NCI-H345 treated with DMSO at 0.1 percent for 48 hours (cell line): ENCODE measurements around the gene STARD5.
"Not testable (repeated sequence)": the region's sequence is repeated elsewhere in the genome, so short reads cannot be mapped to it uniquely, and the experiment has no call there.

ENCODE experiments used
- DNase-seq: peaks from one replicate; lab custom pipeline; 2025; ENCODE audit not compliant: unreplicated experiment; lab: John Stamatoyannopoulos, UW

Gene STARD5

GRCh38 chr15:81337713-81338157, 13.8 kb upstream of the STARD5 start:
- DNase-seq: no peak

- no peak for DNase-seq
These were observed 13.3 kb upstream of the STARD5 start for GRCh38 chr15:81337241-81337640.

DNA sequence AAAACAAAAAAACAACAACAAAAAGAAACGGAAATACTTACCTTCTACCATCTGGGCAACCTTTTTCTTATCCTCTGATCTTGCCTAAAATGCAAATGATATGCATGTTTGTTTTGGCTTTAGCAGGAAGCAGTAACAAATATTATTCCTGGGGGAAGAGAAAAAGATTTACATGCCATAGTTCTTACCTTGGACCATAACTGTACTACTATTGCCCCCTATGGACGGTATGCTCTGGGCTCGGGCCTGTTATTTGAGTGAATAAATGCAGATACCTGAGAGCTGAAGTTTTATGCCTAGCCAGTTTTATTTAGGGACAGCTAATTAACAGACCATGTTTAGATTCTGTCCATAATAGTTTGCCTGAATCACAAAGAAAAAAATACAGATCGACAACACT, 12.6 kb upstream of the STARD5 start:
- no peak for DNase-seq

GRCh38 chr15:81335631-81336030, 11.7 kb upstream of the STARD5 start:
- no peak for DNase-seq

DNA sequence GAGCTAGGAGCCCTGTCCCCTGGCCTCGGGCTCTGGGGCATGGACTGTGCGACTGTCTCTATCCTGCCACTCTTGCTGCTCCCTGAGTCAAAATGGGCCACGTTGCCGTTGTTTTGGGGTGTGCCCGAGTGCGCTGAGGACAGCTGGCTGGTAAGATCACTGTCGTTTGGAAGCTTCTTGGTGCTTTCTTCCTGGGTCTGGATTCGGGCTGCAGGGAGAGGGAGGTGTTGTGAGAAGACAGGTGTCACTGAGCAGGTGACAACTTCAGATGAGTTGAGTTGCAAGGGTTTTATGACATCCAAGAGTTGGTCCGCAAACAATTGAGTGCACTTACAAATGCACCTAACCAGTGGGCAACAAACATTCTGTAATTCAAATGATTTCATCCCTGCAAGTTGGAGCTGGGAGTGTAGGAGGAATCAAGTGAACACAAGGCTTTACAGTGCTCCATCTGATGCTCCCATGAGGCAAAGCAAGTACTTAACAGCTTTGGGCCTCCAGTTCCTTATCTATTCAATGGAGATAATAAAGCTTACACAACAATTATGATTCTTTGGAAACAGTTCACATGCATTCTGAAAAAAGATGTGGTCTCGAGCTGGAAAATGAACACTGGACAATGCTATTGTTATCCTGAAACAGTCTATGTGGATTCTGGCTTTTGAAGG, 11.0 kb upstream of the STARD5 start:
- peak; percentile 71 for DNase-seq

GRCh38 chr15:81333363-81333762, 9.4 kb upstream of the STARD5 start:
- no peak for DNase-seq

DNA sequence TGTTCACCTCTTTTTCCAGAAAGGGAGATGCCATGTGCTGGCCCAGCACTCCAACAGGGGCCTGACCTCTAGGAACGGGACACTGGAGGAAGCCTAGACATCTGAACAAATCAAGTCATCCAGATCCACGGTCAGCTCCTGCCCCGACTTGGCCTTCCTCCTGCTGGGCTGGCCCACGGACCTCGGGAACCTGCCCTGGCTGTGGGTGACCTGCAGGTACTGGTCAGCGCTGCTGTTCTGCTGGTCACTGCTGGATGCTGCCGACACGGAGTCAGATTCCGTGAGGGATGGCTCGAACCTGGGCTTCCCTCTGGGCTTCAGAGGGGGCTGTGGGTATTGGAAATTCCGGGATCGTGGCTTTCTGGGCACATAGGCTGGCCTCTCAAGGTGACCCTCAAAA, 8.4 kb upstream of the STARD5 start:
- no peak for DNase-seq

- no peak for DNase-seq
These were observed 7.7 kb upstream of the STARD5 start for GRCh38 chr15:81331600-81331999.

DNA sequence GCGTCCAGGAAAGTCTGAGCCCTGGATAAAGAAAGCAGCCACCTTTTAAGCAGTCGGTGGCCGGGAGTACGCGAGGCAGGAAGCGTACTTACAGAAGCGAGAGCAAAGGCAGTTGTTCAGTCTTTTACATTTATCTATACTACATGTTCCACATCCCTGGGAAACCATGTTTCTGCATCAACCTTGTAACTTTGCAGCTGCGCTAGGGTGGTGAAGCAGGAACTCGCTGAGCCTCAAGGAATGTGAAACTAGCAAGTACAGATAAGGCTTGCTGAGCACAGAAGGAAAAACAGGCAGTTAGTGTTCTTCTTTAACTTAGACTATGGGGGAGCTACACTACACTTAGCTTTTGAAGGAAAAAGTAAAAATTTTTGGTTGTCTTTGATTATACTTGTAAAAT, 7.2 kb upstream of the STARD5 start:
- DNase-seq: not testable (repeated sequence)

DNA sequence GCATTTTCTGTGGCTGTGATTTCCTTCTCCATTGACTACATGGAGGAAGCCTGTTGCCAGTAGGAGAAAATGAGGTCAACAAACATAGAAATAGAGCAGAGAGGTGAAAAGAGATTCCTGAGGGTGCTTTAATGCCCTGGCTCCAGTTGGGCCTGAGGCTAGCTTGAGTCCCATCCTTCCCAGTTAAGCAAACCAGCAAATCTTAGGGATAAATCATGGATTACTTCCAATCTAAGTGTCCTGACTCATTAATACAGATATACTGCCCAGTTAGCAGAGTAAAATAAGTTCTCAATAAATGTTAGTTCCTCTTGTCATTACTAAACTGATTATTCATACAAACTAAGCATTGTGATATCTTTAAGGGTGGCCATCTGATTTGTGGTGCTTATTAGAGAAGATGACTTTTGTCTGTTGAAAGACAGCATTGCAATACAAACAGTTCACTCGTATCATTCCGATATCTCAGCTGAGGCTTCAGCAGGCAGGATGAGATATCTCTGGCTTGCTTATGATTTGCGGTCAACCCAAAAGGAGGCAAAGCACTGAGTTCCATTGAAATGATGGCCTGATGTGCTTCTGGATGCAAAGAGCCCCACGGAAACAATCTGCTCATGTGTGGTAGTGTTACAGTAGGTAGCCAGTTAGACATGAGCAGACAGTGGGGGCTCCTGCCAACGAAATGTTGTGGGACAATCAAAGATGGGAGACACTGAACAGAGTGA, 6.6 kb upstream of the STARD5 start:
- no peak for DNase-seq

DNA sequence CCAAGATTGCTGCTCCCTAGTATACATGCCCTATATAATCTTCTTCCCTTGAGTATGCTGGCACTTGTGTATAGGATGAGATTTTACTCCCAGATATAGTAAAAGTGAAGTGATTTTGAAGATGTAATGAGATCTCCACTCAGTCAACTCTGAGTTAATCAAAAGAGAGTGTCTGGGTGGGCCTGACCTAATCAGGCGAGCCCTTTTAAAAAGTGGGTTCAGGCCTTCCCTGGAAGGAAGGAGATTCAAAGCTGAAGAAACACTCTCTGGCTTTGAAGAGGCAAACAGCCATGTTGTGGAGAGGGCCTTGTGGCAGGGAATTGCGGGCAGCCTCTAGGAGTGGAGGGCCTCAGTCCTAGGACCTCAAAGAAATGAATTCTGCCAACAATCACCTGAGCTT, 5.5 kb upstream of the STARD5 start:
- DNase-seq: no peak

GRCh38 chr15:81327516-81327915, 3.6 kb upstream of the STARD5 start:
- no peak for DNase-seq

- no peak for DNase-seq
These were observed 2.7 kb upstream of the STARD5 start for GRCh38 chr15:81326466-81327212.

DNA sequence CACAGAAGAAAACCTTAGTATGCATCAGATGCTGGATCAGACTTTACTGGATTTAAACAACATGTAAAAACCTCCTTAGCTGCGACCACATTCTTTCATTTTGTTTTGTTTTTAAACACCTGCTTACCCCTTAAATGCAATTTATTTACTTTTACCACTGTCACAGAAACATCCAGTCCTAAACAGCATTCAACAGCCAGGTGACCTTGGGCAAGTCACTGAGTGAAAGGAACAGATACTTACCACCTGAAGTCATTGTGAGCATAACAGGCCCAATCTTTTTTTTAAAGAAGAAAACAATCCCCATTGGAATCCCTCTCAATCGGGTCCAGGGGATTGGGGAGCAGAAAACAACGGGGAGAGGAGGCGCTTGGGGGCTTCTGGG, 390 bp downstream of the STARD5 start:
- DNase-seq: no peak

- DNase-seq: no peak
These were observed 1.2 kb downstream of the STARD5 start for GRCh38 chr15:81322676-81323253.

GRCh38 chr15:81321667-81322066, 2.3 kb downstream of the STARD5 start:
- DNase-seq: no peak

DNA sequence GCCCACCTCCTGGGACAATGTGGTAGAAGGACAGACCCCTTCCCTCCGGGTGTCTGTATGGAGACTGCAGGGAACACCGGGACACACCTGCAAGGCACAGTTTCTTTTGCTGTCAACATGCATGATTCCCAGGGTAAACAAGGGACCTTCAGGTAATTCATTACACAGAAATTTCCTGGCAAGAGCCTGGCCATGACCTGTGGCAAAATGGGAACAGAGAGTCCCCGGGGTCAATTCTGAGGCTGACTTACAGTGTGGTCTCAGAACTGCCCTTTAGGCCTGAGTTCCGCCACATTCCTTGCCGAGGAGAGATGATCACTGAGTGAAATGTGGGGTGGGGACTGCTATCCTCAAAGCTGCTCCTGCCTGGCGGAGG, 6.3 kb downstream of the STARD5 start:
- no peak for DNase-seq

DNA sequence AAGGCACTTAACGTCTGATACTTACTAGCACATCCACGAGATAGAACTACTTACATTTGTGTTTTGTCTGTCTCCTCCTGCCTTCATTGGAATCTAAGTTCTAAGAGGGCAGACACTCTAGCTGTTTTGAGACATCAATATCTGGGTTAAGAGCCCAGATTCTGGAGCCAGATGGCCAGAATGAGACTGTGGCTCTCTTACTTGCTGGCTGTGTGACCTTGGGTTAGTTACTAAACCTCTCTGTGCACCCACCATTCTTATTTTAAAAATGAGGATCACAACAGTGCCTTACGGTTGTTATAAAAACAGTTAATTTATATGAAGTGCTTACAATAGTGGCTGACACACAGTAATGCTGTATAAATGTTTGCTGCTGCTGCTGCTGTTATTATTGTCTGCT, 7.7 kb downstream of the STARD5 start:
- no peak for DNase-seq

GRCh38 chr15:81315452-81316175, 8.3 kb downstream of the STARD5 start:
- no peak for DNase-seq

DNA sequence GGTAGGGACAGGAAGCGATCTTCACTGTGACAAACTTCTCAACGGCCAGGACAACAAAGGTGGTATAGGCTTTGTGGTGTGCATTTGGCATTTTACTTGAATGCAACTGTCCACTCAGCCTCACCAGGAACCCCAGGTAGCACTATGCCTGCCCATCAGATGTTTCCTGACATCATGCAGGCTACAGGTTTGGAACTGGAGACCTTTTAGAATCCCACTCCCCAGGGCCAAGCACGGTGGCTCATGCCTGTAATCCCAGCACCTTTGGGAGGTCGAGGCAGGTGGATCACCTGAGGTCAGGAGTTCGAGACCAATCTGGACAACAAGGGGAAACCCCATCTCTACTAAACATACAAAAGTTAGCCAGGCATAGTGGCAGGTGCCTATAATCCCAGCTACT, 9.6 kb downstream of the STARD5 start:
- DNase-seq: no peak

DNA sequence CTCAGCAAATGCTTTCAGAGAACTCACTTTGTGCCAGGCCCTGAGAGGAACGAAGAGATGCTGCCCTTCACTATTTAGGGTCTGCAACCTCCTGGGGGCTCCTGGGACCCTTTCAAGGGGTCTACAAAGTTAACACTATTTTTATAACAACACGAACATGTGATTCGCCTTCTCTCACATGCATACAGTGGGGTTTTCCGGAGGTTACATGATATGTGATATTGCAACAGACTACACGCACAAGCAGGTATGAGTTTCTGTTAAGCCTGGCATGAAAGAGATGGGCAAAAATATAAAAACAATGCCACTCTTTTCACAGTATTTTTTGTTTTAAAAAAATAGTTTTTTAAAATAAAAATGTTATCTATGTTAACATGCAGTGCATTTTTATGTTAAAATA, 10.3 kb downstream of the STARD5 start:
- no peak for DNase-seq
